Bone marrow (tissue), 2 donors: ENCODE results near the gene ZCCHC9.
"Not testable (repeated sequence)": the region's sequence is repeated elsewhere in the genome, so short reads cannot be mapped to it uniquely, and the experiment has no call there.

Experiments used
- DNase-seq, 2 donors: peaks; one replicate each; lab custom pipeline; 2025; lab: John Stamatoyannopoulos, UW

ZCCHC9 gene, protein sequence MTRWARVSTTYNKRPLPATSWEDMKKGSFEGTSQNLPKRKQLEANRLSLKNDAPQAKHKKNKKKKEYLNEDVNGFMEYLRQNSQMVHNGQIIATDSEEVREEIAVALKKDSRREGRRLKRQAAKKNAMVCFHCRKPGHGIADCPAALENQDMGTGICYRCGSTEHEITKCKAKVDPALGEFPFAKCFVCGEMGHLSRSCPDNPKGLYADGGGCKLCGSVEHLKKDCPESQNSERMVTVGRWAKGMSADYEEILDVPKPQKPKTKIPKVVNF

DNA sequence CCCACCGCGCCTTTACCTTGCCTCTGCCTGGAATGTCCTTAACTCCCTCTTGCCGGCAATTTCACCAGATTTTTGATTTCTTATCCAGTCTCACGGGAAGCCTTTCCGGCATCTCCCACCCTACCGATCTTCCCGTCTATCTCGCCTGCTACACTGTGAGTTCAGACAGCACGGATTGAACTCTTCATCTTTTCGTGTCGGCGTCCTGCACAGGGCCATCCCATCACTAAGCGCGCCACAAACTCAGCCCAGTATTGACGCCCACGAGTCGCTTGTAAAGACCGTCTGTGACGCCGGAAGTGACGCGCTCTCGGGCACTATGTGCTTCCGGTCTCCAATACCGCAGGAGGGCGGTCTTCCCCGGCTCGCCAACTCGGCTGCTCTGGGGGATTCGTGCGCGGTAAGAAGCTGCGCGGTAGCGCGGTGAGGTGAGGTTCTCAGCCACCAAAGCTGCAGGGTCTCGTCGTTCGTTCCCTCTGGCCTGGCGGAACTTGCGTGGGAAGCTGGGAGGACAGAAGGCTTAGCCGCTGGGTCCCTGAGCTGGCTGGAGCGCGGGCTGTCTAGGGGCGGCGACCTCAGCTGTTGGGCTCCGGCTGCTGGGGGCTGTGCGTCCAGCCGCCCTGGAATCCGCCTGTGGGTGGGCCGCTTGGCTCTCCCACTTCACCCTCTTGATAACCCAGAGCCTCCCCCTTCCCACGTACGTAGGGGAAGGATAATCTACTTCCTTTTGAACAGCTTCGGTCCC is at the start of gene ZCCHC9:
Gene ZCCHC9, plus strand, starts transcription at position 317 of the 745 bp plus-strand sequence. CDS start 3,171 bp downstream, outside the sequence.
- peak; percentile 78 to 91 for DNase-seq

DNA sequence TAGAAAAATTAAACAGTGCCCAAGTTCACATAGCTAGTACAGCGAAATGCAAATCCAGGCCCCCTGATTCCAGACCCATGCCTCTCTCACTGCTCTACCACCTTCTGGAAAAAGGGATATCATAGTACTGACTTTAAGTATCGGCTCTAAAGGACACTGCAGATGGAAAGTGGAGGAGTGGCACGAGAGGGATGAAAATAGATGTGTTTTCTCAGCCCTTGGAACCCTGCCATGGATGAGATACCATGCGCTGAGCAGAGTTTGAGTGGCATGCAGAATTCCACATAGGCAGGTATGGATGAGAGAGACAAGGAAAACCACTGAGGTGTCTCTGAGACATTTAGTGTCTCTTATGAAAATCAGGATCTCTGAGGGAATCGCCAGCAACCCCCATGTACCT is 49.5 kb upstream of the ZCCHC9 start:
- no peak for DNase-seq

DNA sequence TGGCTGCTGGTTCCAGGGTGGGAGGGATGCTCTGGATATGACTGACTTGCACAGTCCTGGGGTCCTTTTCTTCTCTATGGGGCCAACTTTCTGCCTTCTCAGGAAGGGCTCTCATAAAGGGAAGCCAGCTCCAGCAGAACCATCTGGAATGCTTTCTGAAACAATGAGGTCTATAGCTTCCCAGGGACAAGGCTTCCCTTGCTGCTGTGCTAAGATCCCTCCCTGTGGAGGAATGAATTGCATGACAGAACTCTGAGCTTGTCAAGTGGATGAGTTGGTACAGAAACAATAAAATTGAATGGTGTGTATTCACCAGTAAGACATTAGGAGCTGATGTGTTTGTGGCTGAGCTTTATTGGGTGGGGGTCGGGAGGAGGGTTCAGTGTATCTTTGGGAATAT is 48.5 kb upstream of the ZCCHC9 start:
- DNase-seq = no peak

- no peak for DNase-seq
Measured at GRCh38 chr5:81253875-81254274, 47.5 kb upstream of the ZCCHC9 start.

- no peak for DNase-seq
Measured at GRCh38 chr5:81254886-81255559, 46.4 kb upstream of the ZCCHC9 start.

- DNase-seq = no peak
Measured at GRCh38 chr5:81256766-81257165, 44.6 kb upstream of the ZCCHC9 start.

GRCh38 chr5:81262796-81263195 is 38.6 kb upstream of the ZCCHC9 start:
- not testable (repeated sequence) for DNase-seq

- no peak for DNase-seq
Measured at GRCh38 chr5:81265101-81265500, 36.3 kb upstream of the ZCCHC9 start.

DNA sequence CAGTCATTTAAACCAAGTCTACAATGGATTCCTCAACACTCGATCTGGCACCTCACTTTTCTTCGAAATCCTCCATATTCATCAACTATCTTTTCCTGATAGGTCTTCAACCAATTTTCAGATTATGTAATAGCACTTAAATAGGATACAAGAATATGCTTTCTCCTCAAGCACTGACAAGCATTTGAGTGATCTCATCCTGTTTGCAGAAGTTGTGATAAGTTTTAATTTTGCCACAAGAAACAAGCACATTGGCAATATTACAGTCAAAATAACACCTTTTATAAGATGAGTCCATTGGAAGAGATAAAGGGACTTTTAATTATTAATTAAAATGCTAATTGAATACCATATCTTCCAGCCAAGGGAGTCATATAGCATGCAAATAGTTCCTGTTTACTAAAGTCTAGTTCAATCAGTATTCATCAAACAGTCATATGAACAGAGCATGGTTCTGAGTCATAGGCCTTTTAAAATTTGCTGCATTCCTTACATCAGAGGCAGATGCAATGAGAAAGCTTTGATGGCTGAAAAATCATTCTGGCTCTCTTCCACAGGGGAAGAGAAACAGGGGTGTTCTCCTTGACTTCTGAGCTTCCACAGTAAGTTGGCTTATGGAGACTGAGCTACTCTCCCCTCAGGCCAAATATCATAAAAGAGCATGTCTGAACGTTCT is 32.7 kb upstream of the ZCCHC9 start:
- DNase-seq = no peak

- DNase-seq = no peak
Measured at GRCh38 chr5:81269751-81270393, 31.5 kb upstream of the ZCCHC9 start.

DNA sequence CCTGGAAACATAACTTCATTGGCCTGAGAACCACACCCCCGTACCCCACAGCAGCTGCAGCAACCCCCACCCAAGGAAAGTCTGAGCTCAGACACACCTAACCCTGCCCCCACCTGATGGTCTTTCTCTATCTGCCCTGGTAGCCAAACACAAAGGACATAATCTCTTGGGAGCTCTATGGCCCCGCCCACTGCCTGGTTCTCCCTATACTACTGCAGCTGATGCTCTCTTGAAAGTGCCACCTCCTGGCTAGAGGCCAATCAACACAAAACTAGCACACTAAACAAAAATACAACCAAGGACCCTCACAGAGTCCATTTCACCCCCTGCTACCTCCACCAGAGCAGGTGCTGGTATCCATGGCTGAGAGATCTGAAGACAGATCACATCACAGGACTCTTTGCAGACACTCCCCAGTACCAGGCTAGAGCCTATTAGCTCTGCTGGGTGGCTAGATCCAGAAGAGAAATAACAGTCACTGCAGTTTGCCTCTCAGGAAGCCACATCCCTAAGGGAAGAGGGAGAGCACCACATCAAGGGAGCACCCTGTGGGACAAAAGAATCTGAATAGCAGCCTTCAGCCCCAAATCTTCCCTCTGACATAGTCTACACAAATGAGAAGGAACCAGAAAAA is 30.9 kb upstream of the ZCCHC9 start:
- not testable (repeated sequence) for DNase-seq

DNA sequence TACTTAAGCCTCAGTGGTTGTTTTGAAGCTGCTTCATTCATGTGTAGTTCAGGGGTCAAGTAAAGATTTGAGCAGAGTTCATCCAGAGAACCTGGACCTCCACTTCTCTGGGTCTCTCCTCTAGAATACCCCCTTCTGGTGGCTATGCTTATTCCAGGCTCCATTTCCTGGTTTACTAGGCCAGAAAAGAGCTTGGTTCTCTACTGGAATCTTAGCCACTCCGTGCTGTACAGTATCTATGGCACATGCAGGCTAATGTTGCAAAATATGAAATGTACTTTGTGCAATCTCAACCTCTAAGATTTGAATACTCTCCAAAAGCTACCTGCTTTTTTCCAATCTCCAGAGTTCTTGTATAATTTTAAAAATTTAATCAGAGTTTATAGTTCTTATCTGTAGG is 17.4 kb upstream of the ZCCHC9 start:
- DNase-seq = no peak

DNA sequence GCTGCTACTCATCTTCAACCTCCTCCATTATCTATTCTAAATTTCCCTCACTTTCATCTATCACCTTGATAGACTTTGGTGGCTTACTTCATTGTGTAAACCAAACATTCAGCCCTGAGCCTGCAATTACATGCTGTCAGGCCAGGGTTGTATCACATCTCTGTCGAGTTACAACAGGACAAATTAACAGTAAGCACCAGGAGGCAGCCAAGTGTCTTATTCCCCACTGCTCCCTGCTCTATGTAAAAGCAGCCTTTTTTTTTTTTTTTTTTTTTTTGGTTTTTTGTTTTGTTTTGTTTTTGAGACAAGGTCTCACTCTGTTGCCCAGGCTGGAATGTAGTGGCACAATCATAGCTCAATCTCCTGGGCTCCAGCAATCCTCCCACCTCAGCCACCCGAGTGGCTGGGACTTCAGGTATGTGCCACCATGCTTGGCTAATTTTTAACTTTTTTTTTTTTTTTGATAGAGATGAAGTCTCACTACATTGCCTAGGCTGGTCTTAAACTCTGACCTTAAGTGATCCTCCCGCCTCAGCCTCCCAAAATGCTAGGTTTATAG is 15.2 kb upstream of the ZCCHC9 start:
- no peak for DNase-seq

DNA sequence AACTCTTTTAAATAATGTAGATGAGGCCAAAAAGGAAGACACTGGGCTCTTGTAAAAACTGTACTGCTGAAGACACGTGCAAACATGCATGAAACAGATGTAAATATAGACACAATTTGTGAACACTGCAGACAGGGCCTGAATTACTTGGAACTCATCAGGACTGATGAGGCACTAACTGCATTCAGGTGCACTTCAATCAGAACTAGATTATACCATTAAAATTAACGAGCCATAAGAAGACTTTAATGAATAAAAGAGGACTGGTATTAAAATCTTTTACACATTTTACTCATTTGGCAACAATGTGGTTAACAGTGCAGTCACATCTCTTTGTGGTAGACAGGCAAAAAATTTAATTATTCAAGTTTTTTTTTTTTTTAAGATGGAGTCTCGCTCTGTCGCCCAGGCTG is 13.4 kb upstream of the ZCCHC9 start:
- DNase-seq = no peak

GRCh38 chr5:81290146-81290545 is 11.2 kb upstream of the ZCCHC9 start:
- DNase-seq = no peak

DNA sequence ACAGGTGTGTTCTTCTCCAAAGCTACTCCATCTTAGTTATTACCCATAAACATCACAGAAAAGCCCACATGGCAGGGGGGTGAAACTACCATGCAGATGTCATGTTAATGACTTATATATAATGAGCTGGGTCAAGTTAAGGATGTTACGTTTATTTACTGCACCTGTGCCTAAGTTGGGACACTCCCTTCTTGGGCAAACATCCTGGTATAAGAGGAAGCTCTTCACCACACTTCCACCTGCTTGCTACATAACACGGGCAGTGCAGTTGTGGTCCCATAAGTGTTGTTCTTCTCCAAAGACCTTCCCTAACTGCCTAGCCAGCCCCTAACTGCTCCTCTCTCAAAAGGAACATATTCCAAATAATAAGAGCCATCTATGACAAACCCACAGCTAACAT is 9.3 kb upstream of the ZCCHC9 start:
- no peak for DNase-seq

DNA sequence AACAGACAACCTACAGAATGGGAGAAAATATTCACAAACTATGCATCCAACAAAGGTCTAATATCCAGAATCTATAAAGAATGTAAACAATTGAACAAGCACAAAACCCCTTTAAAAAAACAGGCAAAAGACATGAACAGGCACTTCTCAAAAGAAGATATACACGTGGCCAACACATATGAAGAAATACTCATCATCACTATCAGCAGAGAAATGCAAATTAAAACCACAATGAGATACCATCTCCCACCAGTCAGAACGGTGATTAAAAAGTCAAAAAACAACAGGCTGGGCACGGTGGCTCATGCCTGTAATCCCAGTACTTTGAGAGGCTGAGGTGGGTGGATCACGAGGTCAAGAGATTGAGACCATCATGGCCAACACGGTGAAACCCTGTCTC is 7.4 kb upstream of the ZCCHC9 start:
- DNase-seq = not testable (repeated sequence)

DNA sequence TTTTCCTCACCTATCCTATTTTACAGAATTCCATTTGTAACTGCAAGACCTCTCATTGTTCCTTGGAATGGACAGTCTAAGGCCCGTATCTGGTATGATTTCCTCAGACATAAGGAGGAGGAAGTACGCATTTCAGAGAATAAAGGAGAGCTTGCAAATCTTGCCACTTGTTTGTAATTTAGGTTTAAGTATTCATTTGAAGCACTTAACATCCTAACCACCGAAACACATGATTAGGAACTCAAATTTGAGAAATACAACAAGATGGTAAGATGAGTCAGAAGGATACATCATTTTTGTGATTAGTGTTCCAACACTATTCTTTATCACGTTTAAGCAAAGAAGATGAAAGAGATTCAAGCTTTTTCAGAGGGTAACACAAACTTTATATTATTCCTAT is 3.9 kb upstream of the ZCCHC9 start:
- DNase-seq = no peak

DNA sequence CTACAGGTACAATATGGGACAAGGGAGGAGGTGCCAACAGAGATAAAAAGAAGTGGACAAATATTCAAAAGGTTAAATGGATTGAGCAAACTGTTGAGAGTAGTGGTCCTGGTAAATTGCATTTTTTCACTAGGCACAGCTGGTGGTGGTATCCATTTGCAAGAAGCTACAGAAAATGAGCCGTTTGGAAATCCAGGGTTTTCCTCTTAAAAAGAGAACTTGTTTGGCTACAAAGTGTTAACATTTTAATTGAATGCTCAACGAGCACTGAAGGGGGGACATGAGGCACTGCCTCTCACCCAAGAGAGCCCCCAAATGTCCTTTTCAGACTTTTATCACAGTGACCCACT is 491 bp upstream of the ZCCHC9 start:
- DNase-seq = no peak

DNA sequence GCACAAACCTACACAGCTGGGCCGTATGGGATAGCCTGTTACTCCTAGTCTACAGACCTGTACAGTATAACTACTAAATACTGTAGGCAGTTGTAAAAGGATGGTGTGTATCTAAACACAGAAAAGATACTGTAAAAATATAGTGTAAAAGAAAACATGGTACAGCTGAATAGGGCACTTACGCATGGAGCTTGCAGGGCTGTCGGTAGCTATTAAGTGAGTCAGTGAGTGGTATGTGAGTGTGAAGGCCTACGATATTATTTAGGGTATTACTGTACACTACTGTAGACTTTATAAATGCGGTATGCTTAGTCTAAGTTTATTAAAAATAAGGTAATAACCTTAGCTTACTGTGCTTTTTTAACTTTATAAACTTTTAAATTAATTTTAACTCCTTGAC is 1.2 kb downstream of the ZCCHC9 start:
- DNase-seq = no peak

DNA sequence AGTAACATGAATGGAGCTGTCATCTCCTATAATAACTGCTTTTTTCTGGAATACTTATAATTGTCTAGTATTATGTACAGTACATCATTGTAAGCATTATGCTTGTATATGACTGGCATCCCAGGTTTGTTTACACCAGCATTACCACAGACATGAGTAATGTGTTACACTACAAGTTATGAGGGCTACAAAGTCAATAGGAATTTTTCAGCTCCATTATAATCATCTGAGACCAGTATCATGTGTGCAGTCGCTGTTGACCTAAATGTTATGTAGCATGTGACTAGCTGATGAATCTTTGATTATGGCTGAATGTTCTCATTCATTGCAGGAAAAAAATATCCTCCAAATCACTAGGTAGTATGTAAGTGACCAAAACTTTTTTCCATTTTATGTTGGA is 2.2 kb downstream of the ZCCHC9 start:
- no peak for DNase-seq
